Measurements from ENCODE around the gene RAB3GAP2. TPM values are rescaled to one million over a fixed set of nuclear protein-coding genes. Genes with fewer than 3 reads are reported as not detected.

Gene RAB3GAP2
- total RNA-seq, 2 experiments from 2014 or later, result 34.7 to 39.4 TPM

DNA sequence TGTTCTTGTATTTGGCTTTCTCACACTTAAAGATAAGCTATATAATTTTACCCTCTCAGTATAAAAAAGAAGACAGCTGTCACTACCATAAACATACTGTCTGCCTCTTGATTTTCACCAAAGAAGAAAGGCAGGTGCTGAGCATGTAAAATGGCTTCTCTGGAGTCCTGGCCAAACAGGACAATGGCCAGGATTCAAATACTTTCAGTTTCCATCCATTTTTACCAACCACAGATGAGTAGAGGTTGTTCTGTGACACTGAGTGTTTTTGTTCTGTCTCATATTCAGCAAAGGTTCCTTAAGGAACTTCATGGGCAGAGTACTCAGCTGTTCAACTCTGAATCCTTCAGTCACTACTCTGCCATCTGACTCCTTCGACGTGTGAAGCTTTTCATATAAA is 29.4 kb upstream of the RAB3GAP2 start:
- H3K36me3 ChIP-seq (ENCODE audit: insufficient read depth, low read length), result no peaks in the 10 kb centered on the region
- no peak overlapping the region for H3K4me3 Mint-ChIP-seq
- no peak overlapping the region for H3K27ac ChIP-seq (ENCODE audit: low read depth in 1 of 2, low read length in 2 of 2)
- DNase-seq (no peak), ATAC-seq (ENCODE audit: poor library complexity) (no peak)
- peaks cover 26% of the 10 kb centered on the region for H3K27me3 Mint-ChIP-seq
- H3K27ac Mint-ChIP-seq, result no peak overlapping the region
- intact Hi-C loops (cut with DNase I, micrococcal nuclease), result no loop called here
- H3K27me3 ChIP-seq (ENCODE audit: control insufficient read depth in 1 of 2, insufficient read depth in 2 of 2, low read length in 2 of 2), result no peaks in the 10 kb centered on the region
- H3K36me3 Mint-ChIP-seq (ENCODE audit: low read depth), result no peaks in the 10 kb centered on the region
- no peaks in the 10 kb centered on the region for H3K4me1 ChIP-seq (ENCODE audit: insufficient read depth, low read length)
- H3K4me1 Mint-ChIP-seq (ENCODE audit: low read depth), result no peaks in the 10 kb centered on the region
- CTCF ChIA-PET, result no interaction called here
- POLR2A ChIA-PET, result no interaction called here
- H3K4me3 ChIP-seq (ENCODE audit: low read length), result no peak overlapping the region
- H3K9me3 Mint-ChIP-seq, result peaks cover 7% of the 10 kb centered on the region
- peaks cover 0 to 3% of the 10 kb centered on the region in 2 experiments for H3K9me3 ChIP-seq (ENCODE audit: control insufficient read depth in 1 of 2, insufficient read depth in 1 of 2, low read length in 2 of 2)
- TF ChIP-seq, protein P1, sequence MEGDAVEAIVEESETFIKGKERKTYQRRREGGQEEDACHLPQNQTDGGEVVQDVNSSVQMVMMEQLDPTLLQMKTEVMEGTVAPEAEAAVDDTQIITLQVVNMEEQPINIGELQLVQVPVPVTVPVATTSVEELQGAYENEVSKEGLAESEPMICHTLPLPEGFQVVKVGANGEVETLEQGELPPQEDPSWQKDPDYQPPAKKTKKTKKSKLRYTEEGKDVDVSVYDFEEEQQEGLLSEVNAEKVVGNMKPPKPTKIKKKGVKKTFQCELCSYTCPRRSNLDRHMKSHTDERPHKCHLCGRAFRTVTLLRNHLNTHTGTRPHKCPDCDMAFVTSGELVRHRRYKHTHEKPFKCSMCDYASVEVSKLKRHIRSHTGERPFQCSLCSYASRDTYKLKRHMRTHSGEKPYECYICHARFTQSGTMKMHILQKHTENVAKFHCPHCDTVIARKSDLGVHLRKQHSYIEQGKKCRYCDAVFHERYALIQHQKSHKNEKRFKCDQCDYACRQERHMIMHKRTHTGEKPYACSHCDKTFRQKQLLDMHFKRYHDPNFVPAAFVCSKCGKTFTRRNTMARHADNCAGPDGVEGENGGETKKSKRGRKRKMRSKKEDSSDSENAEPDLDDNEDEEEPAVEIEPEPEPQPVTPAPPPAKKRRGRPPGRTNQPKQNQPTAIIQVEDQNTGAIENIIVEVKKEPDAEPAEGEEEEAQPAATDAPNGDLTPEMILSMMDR (IDR thresholded peaks at IDR 0.05), result no peak

DNA sequence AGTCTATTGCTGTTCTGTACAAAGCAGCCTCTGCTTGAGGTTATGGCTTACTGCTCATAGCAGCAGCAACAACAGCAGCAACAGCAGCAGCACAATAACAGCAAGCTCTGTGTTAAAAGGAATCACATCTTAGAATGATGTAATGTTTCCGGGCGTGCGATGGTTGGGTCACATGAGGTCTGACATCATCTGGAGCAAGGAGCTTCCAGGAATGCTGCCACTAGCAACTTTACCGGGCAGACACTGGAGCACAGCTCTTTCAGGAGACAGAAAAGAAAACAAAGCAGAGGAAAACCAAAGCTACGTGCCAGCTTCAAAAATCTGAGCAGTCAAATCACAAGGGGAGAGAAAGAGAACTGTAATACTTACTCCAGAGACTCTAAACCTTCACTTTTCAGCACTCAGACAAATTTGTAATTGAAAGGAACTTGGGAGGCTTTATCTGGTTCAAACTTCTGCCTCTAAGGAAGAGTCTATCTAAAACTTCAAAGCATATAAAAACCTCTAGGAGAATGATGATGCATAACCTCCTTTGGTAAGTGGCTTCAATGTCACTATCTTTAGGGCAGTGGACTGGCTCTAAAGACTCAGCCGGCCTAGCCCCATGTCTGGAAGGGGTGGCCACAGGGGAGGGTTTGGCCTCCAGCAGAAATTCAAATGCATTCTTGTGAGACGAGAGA is 28.3 kb upstream of the RAB3GAP2 start:
- Histone ChIP-seq H3K9me3 (ENCODE audit: control insufficient read depth in 1 of 2, insufficient read depth in 1 of 2, low read length in 2 of 2) (peaks cover 0 to 1% of the 10 kb centered on the region in 2 experiments), H3K27ac (ENCODE audit: low read depth in 1 of 2, low read length in 2 of 2) (no peak overlapping the region), H3K4me3 (ENCODE audit: low read length) (no peak overlapping the region), H3K36me3 (ENCODE audit: insufficient read depth, low read length) (no peaks in the 10 kb centered on the region), H3K4me1 (ENCODE audit: insufficient read depth, low read length) (no peaks in the 10 kb centered on the region), H3K27me3 (ENCODE audit: control insufficient read depth in 1 of 2, insufficient read depth in 2 of 2, low read length in 2 of 2) (no peaks in the 10 kb centered on the region)
- CTCF ChIA-PET, result no interaction called here
- no peak for ATAC-seq (ENCODE audit: poor library complexity)
- no peak for DNase-seq
- TF ChIP-seq, protein P1 (IDR thresholded peaks at IDR 0.05), result no peak
- Mint-ChIP-seq H3K4me1 (ENCODE audit: low read depth) (no peaks in the 10 kb centered on the region), H3K9me3 (peaks cover 4% of the 10 kb centered on the region), H3K27ac (no peak overlapping the region), H3K4me3 (no peak overlapping the region), H3K27me3 (peaks cover 35% of the 10 kb centered on the region), H3K36me3 (ENCODE audit: low read depth) (no peaks in the 10 kb centered on the region)
- POLR2A ChIA-PET, result no interaction called here
- intact Hi-C loops (cut with DNase I, micrococcal nuclease), result no loop called here

DNA sequence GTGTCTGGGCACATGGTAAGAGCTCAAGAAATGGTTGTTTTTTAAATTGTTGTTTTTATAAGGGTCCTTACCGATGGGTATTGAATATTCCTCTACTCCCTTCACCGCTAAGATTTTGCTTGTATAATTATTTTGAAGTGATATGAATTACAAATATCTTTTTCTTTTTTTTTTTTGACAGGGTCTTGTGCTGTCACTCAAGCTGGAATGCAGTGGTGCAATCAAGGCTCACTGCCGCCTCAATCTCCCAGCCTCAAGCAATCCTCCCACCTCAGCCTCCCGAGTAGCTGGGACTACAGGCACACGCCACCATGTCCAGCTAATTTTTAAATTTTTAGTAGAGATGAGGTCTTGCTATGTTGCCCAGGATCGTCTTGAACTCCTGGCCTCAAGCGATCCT is 27.1 kb upstream of the RAB3GAP2 start:
- no peaks in the 10 kb centered on the region for H3K36me3 ChIP-seq (ENCODE audit: insufficient read depth, low read length)
- H3K9me3 Mint-ChIP-seq, result no peaks in the 10 kb centered on the region
- H3K27ac ChIP-seq (ENCODE audit: low read depth in 1 of 2, low read length in 2 of 2), result no peak overlapping the region
- H3K4me1 ChIP-seq (ENCODE audit: insufficient read depth, low read length), result no peaks in the 10 kb centered on the region
- H3K4me1 Mint-ChIP-seq (ENCODE audit: low read depth), result no peaks in the 10 kb centered on the region
- ATAC-seq (ENCODE audit: poor library complexity) (no peak), DNase-seq (no peak)
- no peak overlapping the region for H3K4me3 Mint-ChIP-seq
- intact Hi-C loops (cut with DNase I, micrococcal nuclease), result loop anchor here (5.0 to 10.0 kb wide), 3 partner anchors 433 to 478 kb away; no protein-coding TSS in a partner anchor
- no peaks in the 10 kb centered on the region for H3K36me3 Mint-ChIP-seq (ENCODE audit: low read depth)
- ChIA-PET POLR2A (no interaction called here), CTCF (no interaction called here)
- no peaks in the 10 kb centered on the region for H3K27me3 ChIP-seq (ENCODE audit: control insufficient read depth in 1 of 2, insufficient read depth in 2 of 2, low read length in 2 of 2)
- H3K27me3 Mint-ChIP-seq, result peaks cover 36% of the 10 kb centered on the region
- no peaks in the 10 kb centered on the region for H3K9me3 ChIP-seq (ENCODE audit: control insufficient read depth in 1 of 2, insufficient read depth in 1 of 2, low read length in 2 of 2)
- TF ChIP-seq, protein P1 (IDR thresholded peaks at IDR 0.05), result no peak
- no peak overlapping the region for H3K4me3 ChIP-seq (ENCODE audit: low read length)
- no peak overlapping the region for H3K27ac Mint-ChIP-seq

Data from CD4-positive, alpha-beta T cell (primary cell).